Measurements from ENCODE around the gene SEMA3F. TPM values are rescaled to one million over a fixed set of nuclear protein-coding genes. Genes with fewer than 3 reads are reported as not detected.

Gene SEMA3F
- total and polyA plus RNA-seq, 4 donors = 0.60 to 4.8 (median 2.1) TPM

DNA sequence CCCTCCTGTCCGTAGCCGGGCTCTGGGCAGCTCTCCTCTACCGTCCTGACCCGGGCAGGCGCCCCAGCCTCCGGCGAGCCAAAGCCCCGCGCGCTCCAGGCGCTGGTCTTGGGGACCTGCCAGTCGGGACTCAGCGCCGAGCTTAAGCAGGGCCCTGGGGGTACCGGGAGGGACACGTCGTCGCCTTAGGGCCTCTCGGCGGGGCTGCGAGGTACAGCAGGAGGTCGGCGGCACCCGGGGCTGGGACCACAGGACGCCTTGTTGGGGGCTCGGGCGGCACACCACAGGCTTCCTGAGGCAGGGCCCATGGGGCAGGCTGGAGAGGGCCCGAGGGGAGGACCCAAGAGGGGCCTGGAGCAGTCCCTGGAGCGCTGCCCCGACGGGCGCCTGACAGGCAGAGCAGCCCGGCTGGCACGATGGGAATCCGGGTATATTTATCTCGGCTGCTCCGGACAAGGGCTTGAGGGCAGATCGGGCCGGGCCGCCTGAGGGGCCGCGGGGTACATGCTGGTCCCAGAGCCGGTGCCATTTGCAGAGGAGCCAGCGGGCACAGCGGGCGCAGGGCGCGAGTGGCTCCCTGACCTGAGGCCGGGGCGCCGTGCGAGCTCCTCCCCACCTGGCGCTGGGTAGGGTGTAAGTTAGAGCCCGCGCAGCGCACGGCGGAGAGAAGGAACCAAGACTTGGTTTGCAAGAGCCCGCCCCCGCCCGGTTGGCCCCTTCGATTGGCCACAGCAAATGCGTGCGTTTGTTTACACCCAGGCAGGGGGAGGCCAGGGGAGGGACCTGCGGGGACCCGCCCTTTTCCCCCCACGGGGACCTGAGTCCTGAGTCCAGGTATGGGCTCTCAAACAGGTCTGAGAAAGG is 50.5 kb downstream of the SEMA3F start:
- H3K9me3 ChIP-seq (ENCODE audit: control insufficient read depth in 4 of 4, low read length in 3 of 4) = no peaks in the 10 kb centered on the region
- DNase-seq (ENCODE audit: low spot score) = peak; percentile 78
- peaks cover 44 to 89% (median 74%) of the 10 kb centered on the region in 4 donors for H3K4me1 ChIP-seq (ENCODE audit: control insufficient read depth in 4 of 4, insufficient read depth in 4 of 4, low read length in 3 of 4)
- TF ChIP-seq HNF4A (conservative IDR thresholded peaks at IDR 0.05) = peak; percentile 49 to 74
- TF ChIP-seq, protein P1, sequence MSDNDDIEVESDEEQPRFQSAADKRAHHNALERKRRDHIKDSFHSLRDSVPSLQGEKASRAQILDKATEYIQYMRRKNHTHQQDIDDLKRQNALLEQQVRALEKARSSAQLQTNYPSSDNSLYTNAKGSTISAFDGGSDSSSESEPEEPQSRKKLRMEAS (IDR thresholded peaks at IDR 0.05) = peak; percentile 60
- no peak for TF ChIP-seq JUND (IDR thresholded peaks at IDR 0.05)
- TF ChIP-seq, protein P2, sequence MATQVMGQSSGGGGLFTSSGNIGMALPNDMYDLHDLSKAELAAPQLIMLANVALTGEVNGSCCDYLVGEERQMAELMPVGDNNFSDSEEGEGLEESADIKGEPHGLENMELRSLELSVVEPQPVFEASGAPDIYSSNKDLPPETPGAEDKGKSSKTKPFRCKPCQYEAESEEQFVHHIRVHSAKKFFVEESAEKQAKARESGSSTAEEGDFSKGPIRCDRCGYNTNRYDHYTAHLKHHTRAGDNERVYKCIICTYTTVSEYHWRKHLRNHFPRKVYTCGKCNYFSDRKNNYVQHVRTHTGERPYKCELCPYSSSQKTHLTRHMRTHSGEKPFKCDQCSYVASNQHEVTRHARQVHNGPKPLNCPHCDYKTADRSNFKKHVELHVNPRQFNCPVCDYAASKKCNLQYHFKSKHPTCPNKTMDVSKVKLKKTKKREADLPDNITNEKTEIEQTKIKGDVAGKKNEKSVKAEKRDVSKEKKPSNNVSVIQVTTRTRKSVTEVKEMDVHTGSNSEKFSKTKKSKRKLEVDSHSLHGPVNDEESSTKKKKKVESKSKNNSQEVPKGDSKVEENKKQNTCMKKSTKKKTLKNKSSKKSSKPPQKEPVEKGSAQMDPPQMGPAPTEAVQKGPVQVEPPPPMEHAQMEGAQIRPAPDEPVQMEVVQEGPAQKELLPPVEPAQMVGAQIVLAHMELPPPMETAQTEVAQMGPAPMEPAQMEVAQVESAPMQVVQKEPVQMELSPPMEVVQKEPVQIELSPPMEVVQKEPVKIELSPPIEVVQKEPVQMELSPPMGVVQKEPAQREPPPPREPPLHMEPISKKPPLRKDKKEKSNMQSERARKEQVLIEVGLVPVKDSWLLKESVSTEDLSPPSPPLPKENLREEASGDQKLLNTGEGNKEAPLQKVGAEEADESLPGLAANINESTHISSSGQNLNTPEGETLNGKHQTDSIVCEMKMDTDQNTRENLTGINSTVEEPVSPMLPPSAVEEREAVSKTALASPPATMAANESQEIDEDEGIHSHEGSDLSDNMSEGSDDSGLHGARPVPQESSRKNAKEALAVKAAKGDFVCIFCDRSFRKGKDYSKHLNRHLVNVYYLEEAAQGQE (IDR thresholded peaks at IDR 0.05) = peak; percentile 85
- TF ChIP-seq, protein P3, sequence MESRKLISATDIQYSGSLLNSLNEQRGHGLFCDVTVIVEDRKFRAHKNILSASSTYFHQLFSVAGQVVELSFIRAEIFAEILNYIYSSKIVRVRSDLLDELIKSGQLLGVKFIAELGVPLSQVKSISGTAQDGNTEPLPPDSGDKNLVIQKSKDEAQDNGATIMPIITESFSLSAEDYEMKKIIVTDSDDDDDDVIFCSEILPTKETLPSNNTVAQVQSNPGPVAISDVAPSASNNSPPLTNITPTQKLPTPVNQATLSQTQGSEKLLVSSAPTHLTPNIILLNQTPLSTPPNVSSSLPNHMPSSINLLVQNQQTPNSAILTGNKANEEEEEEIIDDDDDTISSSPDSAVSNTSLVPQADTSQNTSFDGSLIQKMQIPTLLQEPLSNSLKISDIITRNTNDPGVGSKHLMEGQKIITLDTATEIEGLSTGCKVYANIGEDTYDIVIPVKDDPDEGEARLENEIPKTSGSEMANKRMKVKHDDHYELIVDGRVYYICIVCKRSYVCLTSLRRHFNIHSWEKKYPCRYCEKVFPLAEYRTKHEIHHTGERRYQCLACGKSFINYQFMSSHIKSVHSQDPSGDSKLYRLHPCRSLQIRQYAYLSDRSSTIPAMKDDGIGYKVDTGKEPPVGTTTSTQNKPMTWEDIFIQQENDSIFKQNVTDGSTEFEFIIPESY (IDR thresholded peaks at IDR 0.05) = no peak
- peak; percentile 59 for TF ChIP-seq SP1 (IDR thresholded peaks at IDR 0.05)
- peak; percentile 27 to 44 for TF ChIP-seq RXRA (IDR thresholded peaks at IDR 0.05)
- peak; percentile 51 for TF ChIP-seq YY1 (IDR thresholded peaks at IDR 0.05)
- peak; percentile 19 for TF ChIP-seq HNF4G (IDR thresholded peaks at IDR 0.05)
- TF ChIP-seq EGR1 (IDR thresholded peaks at IDR 0.05; ENCODE audit: low read depth in 2 of 2) = peak; percentile 58 to 76
- TF ChIP-seq FOXA1 (IDR thresholded peaks at IDR 0.05) = peak; percentile 30
- TF ChIP-seq FOXA2 (IDR thresholded peaks at IDR 0.05) = peak; percentile 48
- peak; percentile 94 for TF ChIP-seq TAF1 (conservative IDR thresholded peaks at IDR 0.05)
- TF ChIP-seq GABPA (IDR thresholded peaks at IDR 0.05 in 1 of 2, conservative IDR thresholded peaks at IDR 0.05 in 1 of 2) = no peak
- TF ChIP-seq, protein P4, sequence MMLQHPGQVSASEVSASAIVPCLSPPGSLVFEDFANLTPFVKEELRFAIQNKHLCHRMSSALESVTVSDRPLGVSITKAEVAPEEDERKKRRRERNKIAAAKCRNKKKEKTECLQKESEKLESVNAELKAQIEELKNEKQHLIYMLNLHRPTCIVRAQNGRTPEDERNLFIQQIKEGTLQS (IDR thresholded peaks at IDR 0.05) = peak; percentile 45
- peak overlapping the region; percentile 62 to 77 (median 75) for H3K4me3 ChIP-seq (ENCODE audit: low read depth in 1 of 3, low read length in 3 of 3)
- peak overlapping the region; percentile 95 to 96 for H3K27ac ChIP-seq (ENCODE audit: low read depth in 1 of 2, low read length in 2 of 2)
- H3K36me3 ChIP-seq (ENCODE audit: control insufficient read depth in 4 of 4, insufficient read depth in 3 of 4, low read depth in 1 of 4, low read length in 3 of 4) = no peaks in the 10 kb centered on the region
- no peaks in the 10 kb centered on the region for H3K27me3 ChIP-seq (ENCODE audit: control insufficient read depth in 4 of 4, insufficient read depth in 4 of 4, low read length in 3 of 4)
- peak overlapping the region; percentile 64 to 74 for H3K9ac ChIP-seq (ENCODE audit: low read depth in 1 of 2, low read length in 2 of 2)
- WGBS = 2% methylated on average over 67 of the region's 67 CpGs

Measured in liver (tissue), 9 donors.